ENCODE results near the gene AKR1C1.
"Not testable (repeated sequence)": the region's sequence is repeated elsewhere in the genome, so short reads cannot be mapped to it uniquely, and the experiment has no call there.

Gene AKR1C1

GRCh38 chr10:4962876-4963814 is at the start of gene AKR1C1:
Gene AKR1C1 (plus strand): TSS chr10:4963415. CDS start chr10:4963445, 30 bp downstream.
- not testable (repeated sequence) for H3K4me3 ChIP-seq (ENCODE audit: low read depth, low read length); DNase-seq (ENCODE audit: low read depth)

GRCh38 chr10:4914213-4914850 is 48.9 kb upstream of the AKR1C1 start:
- no peak for DNase-seq (ENCODE audit: low read depth)
- TF ChIP-seq, protein P1, sequence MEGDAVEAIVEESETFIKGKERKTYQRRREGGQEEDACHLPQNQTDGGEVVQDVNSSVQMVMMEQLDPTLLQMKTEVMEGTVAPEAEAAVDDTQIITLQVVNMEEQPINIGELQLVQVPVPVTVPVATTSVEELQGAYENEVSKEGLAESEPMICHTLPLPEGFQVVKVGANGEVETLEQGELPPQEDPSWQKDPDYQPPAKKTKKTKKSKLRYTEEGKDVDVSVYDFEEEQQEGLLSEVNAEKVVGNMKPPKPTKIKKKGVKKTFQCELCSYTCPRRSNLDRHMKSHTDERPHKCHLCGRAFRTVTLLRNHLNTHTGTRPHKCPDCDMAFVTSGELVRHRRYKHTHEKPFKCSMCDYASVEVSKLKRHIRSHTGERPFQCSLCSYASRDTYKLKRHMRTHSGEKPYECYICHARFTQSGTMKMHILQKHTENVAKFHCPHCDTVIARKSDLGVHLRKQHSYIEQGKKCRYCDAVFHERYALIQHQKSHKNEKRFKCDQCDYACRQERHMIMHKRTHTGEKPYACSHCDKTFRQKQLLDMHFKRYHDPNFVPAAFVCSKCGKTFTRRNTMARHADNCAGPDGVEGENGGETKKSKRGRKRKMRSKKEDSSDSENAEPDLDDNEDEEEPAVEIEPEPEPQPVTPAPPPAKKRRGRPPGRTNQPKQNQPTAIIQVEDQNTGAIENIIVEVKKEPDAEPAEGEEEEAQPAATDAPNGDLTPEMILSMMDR (IDR thresholded peaks at IDR 0.05; ENCODE audit: low read depth, low read length, missing control alignments): no peak
- no peak overlapping the region for H3K4me3 ChIP-seq (ENCODE audit: low read depth, low read length)

GRCh38 chr10:4916086-4916716 is 47.0 kb upstream of the AKR1C1 start:
- no peak overlapping the region for H3K4me3 ChIP-seq (ENCODE audit: low read depth, low read length)
- no peak for DNase-seq (ENCODE audit: low read depth)
- TF ChIP-seq, protein P1 (IDR thresholded peaks at IDR 0.05; ENCODE audit: low read depth, low read length, missing control alignments): no peak

GRCh38 chr10:4918236-4918635 is 45.0 kb upstream of the AKR1C1 start:
- H3K4me3 ChIP-seq (ENCODE audit: low read depth, low read length): no peak overlapping the region
- TF ChIP-seq, protein P1 (IDR thresholded peaks at IDR 0.05; ENCODE audit: low read depth, low read length, missing control alignments): no peak
- DNase-seq (ENCODE audit: low read depth): no peak

- not testable (repeated sequence) for DNase-seq (ENCODE audit: low read depth); H3K4me3 ChIP-seq (ENCODE audit: low read depth, low read length)
Measured at GRCh38 chr10:4924482-4924881, 38.7 kb upstream of the AKR1C1 start.

- no peak for DNase-seq (ENCODE audit: low read depth)
- TF ChIP-seq, protein P1 (IDR thresholded peaks at IDR 0.05; ENCODE audit: low read depth, low read length, missing control alignments): no peak
- H3K4me3 ChIP-seq (ENCODE audit: low read depth, low read length): no peak overlapping the region
Measured at GRCh38 chr10:4926400-4926799, 36.8 kb upstream of the AKR1C1 start.

DNA sequence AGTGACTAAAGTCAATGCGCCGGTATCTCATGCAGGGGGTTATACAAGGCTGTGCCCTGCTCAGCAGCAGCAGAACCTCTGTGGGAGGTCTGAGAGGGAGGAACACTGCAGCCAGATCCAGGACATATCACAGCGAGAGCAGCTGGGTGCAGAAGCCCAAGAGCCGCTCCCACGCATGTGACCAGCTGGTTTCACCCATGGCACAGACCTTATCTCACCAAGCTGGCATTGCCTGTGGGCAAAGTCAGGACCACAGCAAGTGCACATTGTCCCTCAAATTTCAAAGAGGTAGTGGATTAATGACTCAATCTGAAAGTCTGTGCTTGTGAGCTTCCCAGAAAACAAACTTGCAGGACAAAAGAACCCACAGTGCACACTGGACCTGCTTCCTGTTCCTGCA is 31.6 kb upstream of the AKR1C1 start:
- TF ChIP-seq, protein P1 (IDR thresholded peaks at IDR 0.05; ENCODE audit: low read depth, low read length, missing control alignments): no peak
- DNase-seq (ENCODE audit: low read depth): no peak

More for the DNA sequence above, 31.6 kb upstream of the AKR1C1 start:
- H3K4me3 ChIP-seq (ENCODE audit: low read depth, low read length): no peak overlapping the region

Measured in GM12864 (cell line).